Gastroesophageal sphincter (tissue), 2 donors: ENCODE measurements around the gene MICALL1.
"Not testable (repeated sequence)": the region's sequence is repeated elsewhere in the genome, so short reads cannot be mapped to it uniquely, and the experiment has no call there.

Experiments
- EP300 ChIP-seq: sonication (generic); formaldehyde crosslinking; IDR thresholded peaks from one replicate; pipeline ENCODE4 v1.6.1; 2017; ENCODE audit warnings: antibody characterized with exemption, mild to moderate bottlenecking
- POLR2A ChIP-seq, 2 donors: fragments of 450-650 bp; IDR thresholded peaks; one replicate each; pipeline ENCODE4 v1.6.1; 2017; ENCODE audit warnings: antibody characterized with exemption in 2 of 2, mild to moderate bottlenecking in 2 of 2, moderate library complexity in 1 of 2

DNA sequence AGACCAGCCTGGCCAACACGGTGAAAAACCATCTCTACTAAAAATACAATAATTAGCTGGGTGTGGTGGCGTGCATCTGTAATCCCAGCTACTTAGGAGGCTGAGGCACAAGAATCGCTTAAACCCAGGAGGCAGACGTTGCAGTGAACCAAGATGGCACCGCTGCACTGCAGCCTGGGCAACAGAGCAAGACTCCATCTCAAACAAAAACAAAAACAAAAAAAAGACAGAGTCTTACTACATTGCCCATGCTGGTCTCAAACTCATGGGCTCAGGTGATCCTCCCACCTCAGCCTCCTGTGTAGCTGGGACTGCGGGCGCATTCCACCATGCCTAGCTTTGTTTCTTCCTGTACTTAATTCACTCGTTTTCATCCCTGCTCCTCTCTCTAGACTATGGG is 69.9 kb downstream of the MICALL1 start:
- not testable (repeated sequence) for TF ChIP-seq EP300; POLR2A (IDR thresholded peaks at IDR 0.05)
